Measurements from ENCODE around the gene CTNND1.
"Not testable (repeated sequence)": the region's sequence is repeated elsewhere in the genome, so short reads cannot be mapped to it uniquely, and the experiment has no call there.

The CTNND1 gene, protein sequence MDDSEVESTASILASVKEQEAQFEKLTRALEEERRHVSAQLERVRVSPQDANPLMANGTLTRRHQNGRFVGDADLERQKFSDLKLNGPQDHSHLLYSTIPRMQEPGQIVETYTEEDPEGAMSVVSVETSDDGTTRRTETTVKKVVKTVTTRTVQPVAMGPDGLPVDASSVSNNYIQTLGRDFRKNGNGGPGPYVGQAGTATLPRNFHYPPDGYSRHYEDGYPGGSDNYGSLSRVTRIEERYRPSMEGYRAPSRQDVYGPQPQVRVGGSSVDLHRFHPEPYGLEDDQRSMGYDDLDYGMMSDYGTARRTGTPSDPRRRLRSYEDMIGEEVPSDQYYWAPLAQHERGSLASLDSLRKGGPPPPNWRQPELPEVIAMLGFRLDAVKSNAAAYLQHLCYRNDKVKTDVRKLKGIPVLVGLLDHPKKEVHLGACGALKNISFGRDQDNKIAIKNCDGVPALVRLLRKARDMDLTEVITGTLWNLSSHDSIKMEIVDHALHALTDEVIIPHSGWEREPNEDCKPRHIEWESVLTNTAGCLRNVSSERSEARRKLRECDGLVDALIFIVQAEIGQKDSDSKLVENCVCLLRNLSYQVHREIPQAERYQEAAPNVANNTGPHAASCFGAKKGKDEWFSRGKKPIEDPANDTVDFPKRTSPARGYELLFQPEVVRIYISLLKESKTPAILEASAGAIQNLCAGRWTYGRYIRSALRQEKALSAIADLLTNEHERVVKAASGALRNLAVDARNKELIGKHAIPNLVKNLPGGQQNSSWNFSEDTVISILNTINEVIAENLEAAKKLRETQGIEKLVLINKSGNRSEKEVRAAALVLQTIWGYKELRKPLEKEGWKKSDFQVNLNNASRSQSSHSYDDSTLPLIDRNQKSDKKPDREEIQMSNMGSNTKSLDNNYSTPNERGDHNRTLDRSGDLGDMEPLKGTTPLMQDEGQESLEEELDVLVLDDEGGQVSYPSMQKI

DNA sequence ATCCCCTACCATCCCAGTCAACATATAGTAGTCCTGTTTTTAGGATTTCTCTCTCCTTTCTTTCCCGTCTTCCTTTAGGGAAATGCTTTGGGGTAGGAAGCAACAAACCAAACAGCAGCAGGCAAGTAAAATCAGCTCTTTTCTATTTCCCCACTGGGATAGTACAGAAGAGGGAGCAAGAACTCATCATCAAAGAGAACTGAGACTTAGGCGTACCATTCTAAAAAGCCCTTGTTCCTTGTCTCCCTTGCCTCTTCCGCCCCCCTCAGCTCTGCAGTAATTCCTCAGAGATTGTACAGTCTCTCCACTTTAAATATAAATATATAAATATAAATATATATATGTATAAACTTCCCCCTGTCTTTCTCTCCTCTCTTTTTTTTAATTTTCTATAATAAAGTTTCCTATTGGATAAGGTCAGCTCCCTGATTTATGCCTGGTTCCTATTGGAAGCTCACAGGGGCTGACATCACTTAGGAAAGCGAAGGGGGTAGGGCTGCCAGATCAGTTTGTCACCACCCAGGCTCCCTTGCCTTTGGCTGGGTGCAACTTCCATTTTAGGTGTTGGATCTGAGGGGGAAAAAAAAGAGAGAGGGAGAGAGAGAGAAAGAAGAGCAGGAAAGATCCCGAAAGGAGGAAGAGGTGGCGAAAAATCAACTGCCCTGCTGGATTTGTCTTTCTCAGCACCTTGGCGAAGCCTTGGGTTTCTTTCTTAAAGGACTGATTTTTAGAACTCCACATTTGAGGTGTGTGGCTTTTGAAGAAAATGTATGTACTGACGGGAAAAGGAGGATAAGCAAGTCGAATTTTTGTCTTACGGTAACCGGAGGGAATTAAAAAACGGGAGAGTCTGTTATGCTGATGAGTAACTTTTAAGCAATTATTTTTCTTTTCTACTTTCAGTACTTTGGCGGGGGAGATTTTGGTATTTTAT is at the start of gene CTNND1:
Gene CTNND1 (plus strand): TSS at position 502 of the 934 bp plus-strand sequence. CDS start 29,677 bp downstream, outside the sequence.
- DNase-seq (ENCODE audit: low read depth in 1 of 2, low spot score in 1 of 2): peak; percentile 95 to 99

DNA sequence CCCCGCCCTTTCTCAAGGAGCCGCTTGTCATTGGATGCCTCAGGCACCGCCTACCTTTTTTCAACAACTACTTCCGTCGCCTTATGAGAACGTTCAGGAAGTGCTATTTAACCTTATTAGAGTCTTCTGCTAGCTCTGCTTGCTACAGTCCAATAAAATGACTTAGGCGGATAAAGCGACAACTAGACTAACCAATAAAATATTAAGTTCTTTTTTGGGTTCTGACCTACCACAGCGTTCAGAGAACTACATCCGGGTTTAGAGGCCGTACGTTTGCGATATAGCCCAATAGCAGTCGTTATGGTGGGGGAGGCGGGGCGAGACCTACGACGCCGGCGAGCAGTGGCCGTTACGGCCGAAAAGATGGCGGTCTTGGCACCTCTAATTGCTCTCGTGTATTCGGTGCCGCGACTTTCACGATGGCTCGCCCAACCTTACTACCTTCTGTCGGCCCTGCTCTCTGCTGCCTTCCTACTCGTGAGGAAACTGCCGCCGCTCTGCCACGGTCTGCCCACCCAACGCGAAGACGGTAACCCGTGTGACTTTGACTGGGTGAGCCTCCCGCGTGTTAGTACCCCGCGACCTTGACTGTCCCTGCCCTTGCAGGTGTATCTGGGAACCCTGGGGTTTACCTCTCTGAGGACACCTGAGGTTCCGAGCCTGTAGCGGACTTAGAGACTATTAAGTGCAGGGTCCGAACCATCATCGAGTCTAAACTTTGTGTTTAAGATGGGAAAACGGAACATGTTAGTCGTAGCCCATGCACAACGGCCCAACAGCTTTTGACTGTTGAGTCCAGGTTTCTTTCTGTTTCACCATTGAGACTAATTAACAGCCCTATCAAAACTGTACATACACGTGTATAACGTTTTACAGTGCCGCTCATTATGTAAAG is 49.1 kb upstream of the CTNND1 start, which contains the start of gene TMX2:
Gene TMX2 (plus strand): TSS at position 338 of the 895 bp plus-strand sequence. CDS start 26 bp downstream, at position 364.
- in situ Hi-C loops (cut with HindIII; ENCODE audit: low pct_unique_long_range_greater_than_20kb, low sequenced_read_pairs): no loop called here
- no peak for TF ChIP-seq JUND (IDR thresholded peaks at IDR 0.05; ENCODE audit: low read depth)
- DNase-seq (ENCODE audit: low read depth in 1 of 2, low spot score in 1 of 2): peak; percentile 92 to 100

More for the DNA sequence above, at the start of gene CTNND1:
- no peak; the same call in 1 of the 2 replicates for TF ChIP-seq JUND (IDR thresholded peaks at IDR 0.05; ENCODE audit: low read depth)
- in situ Hi-C loops (cut with HindIII; ENCODE audit: low pct_unique_long_range_greater_than_20kb, low sequenced_read_pairs): no loop called here

DNA sequence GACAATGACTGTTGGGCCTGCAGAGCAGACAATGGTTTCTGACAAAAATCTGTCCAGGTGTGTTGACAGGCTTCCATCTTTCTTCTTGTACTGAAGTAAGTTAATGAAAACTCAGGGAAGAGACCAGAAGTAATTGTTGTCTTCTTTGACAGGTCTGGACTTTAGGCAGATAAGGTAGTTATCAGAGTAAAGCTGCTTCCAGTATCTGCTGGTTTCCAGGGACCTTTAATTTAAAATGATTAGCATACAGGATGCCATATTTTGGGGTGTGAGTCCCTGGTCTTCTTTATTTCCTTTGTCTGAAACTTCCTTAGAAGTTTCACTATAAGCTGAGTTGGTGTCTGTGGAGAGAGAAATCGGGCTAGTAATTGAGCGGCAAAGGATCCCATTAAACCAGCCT is 47.8 kb upstream of the CTNND1 start:
- TF ChIP-seq JUND (IDR thresholded peaks at IDR 0.05; ENCODE audit: low read depth): no peak
- no peak for DNase-seq (ENCODE audit: low read depth in 1 of 2, low spot score in 1 of 2)
- in situ Hi-C loops (cut with HindIII; ENCODE audit: low pct_unique_long_range_greater_than_20kb, low sequenced_read_pairs): no loop called here

DNA sequence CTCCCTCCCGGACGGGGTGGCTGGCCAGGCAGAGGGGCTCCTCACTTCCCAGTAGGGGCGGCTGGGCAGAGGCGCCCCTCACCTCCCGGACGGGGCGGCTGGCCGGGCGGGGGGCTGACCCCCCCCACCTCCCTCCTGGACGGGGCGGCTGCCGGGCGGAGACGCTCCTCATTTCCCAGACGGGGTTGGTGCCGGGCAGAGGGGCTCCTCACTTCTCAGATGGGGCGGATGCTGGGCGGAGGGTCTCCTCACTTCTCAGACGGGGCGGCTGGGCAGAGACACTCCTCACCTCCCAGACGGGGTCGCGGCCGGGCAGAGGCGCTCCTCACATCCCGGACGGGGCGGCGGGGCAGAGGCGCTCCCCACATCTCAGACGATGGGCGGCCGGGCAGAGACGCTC is 44.9 kb upstream of the CTNND1 start:
- DNase-seq (ENCODE audit: low read depth in 1 of 2, low spot score in 1 of 2); in situ Hi-C loops (cut with HindIII; ENCODE audit: low pct_unique_long_range_greater_than_20kb, low sequenced_read_pairs): not testable (repeated sequence)

DNA sequence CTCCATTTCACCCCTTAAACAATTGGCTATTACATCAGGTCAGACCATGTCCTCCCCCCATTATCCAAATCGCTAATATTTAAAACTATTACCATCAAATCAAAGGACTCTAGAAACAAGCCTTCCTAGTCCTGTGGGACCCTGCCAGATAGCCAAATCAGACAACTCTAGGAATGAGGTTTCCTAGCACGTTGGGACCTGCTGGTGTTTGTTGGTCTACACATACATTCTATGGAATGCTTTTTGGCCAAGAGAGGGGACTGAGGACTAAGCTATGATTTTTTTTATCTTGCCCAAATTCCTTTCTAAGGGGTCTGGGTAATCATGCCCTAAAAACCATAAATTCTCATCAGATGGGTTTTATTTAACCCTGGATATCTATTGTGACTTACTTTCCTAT is 34.4 kb upstream of the CTNND1 start:
- no peak for DNase-seq (ENCODE audit: low read depth in 1 of 2, low spot score in 1 of 2)
- in situ Hi-C loops (cut with HindIII; ENCODE audit: low pct_unique_long_range_greater_than_20kb, low sequenced_read_pairs): no loop called here

DNA sequence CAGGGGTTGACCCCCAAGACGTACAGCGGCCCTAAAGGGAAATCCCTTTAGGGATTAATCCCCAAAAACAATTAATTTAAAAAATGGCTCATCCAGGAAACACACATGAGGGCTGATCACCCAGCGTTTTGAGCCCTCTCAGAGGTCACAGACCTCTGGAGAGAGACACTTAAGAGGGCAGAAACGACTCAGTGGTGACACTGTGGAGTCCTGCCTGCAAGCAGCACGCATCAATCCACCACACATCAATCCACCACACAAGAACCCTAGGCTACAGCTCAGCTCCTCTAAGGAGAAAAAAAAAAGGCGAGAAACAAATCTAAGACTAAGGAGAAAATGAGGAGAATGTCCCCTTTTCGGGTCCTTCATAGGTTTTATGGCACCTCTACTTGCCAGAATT is 32.8 kb upstream of the CTNND1 start:
- no peak for TF ChIP-seq JUND (IDR thresholded peaks at IDR 0.05; ENCODE audit: low read depth)
- in situ Hi-C loops (cut with HindIII; ENCODE audit: low pct_unique_long_range_greater_than_20kb, low sequenced_read_pairs): no loop called here
- no peak for DNase-seq (ENCODE audit: low read depth in 1 of 2, low spot score in 1 of 2)

More for the DNA sequence above, 34.4 kb upstream of the CTNND1 start:
- TF ChIP-seq JUND (IDR thresholded peaks at IDR 0.05; ENCODE audit: low read depth): no peak

DNA sequence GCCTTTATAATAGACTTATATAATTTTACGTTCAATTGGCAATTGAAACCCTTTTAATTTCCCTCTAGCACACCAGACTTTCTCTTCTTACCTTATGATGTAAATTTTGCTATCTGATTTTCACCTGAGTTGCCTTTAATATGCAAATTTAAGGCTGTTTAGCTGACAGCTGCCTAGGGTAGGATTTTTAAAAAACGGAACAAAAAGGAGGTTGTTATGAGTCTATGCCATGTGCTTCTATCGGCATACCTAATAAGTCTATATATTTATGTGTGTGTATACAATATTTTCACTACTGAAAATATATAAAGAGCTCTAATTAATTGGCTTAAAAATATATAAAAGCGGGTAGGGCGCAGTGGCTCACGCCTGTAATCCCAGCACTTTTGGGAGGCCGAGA is 32.1 kb upstream of the CTNND1 start:
- no peak for DNase-seq (ENCODE audit: low read depth in 1 of 2, low spot score in 1 of 2)
- in situ Hi-C loops (cut with HindIII; ENCODE audit: low pct_unique_long_range_greater_than_20kb, low sequenced_read_pairs): no loop called here
- TF ChIP-seq JUND (IDR thresholded peaks at IDR 0.05; ENCODE audit: low read depth): no peak

DNA sequence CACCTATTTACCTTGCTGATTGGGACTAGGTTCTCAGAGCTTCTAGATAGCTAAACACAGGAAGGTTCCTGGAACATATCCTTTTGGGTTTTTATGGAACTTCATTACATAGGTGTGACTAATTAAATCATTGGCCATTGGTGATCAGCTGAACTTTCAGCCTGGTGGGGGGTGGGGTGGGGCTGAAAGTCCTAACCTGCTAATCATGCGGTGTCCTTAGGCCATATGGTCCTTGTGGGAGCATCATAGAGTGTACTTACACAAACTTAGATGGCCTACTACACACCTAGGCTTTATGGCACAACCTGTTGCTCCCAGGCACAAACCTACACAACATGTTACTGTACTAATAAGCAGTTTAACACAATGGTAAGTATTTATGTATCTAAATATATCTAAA is 28.9 kb upstream of the CTNND1 start:
- no peak for DNase-seq (ENCODE audit: low read depth in 1 of 2, low spot score in 1 of 2)
- in situ Hi-C loops (cut with HindIII; ENCODE audit: low pct_unique_long_range_greater_than_20kb, low sequenced_read_pairs): no loop called here
- no peak for TF ChIP-seq JUND (IDR thresholded peaks at IDR 0.05; ENCODE audit: low read depth)

DNA sequence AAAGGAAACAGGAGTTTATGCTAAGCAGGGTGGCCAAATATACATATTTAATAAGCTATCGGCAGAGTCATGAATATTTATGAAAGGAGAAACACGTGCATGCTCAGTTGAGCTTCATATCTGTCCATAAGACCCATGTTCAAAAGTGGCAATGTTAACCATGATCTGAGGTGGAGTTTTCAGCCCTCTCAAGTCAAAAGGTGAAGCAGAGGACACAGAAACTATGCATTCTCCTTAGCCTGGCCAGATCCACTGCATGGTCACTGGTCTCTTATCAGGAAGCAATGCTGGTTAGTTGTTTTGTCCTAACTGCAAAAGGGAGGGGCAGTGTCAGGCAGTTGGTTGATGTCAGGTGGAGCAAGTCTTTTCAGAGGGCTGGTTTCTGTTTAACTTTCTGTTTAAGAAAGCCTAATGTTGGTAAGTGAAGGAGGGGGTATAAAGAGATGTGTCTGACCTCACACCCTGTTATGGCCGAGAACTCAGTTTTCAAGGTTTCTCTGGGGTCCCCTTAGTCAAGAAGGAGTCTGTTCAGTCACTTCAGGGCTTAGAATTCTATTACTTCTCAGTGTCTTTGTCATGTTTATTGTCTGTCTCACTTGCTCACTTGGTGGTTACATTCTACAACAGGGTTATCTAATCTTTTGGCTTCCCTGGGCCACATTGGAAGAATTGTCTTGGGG is 25.8 kb upstream of the CTNND1 start:
- no peak for DNase-seq (ENCODE audit: low read depth in 1 of 2, low spot score in 1 of 2)
- TF ChIP-seq JUND (IDR thresholded peaks at IDR 0.05; ENCODE audit: low read depth): no peak
- in situ Hi-C loops (cut with HindIII; ENCODE audit: low pct_unique_long_range_greater_than_20kb, low sequenced_read_pairs): no loop called here
